Common myeloid progenitor, CD34-positive (primary cell): ENCODE measurements around the gene SLC7A7.
A peak's percentile ranks its signal among the peaks of the same experiment; 100 is the strongest.

ENCODE experiments used
- CTCF ChIA-PET: fragments of 350-600 bp; sonication (Branson Sonifier 250); formaldehyde crosslinking; loops from one replicate; lab custom pipeline; 2021; ENCODE audit warnings: antibody characterized with exemption; lab: Charles Lee
- POLR2A ChIA-PET: fragments of 350-600 bp; sonication (Branson Sonifier 250); formaldehyde crosslinking; loops from one replicate; lab custom pipeline; 2021; ENCODE audit warnings: antibody characterized with exemption; lab: Charles Lee
- DNase-seq, 3 donors: peaks; one replicate each; pipeline versions ENCODE4 v3.0.0 to v3.0.0-alpha.2; 2013
- H3K27ac ChIP-seq, 2 experiments: 1 replicate in 1 of 2; 2 replicates in 1 of 2; pipeline ENCODE4 v1.7.0; 2013; ENCODE audit warnings: inconsistent platforms in 2 of 2, low read length in 2 of 2, mild to moderate bottlenecking in 2 of 2, low read depth in 1 of 2, moderate library complexity in 1 of 2; ENCODE audit not compliant: severe bottlenecking in 2 of 2, insufficient read depth in 1 of 2, poor library complexity in 1 of 2
- H3K27me3 ChIP-seq, 5 experiments: replicated peaks in 2 of 5; 1 replicate in 3 of 5; 2 replicates in 2 of 5; pipeline versions ENCODE4 v1.6.1 to v1.7.0; 2013; ENCODE audit warnings: low read length in 4 of 5, mild to moderate bottlenecking in 2 of 5, moderate library complexity in 2 of 5, inconsistent platforms in 1 of 5; ENCODE audit not compliant: insufficient read depth in 5 of 5, control insufficient read depth in 4 of 5
- H3K36me3 ChIP-seq, 4 experiments: 1 replicate in 2 of 4; 2 replicates in 2 of 4; pipeline versions ENCODE4 v1.6.1 to v1.7.0; 2013; ENCODE audit warnings: low read length in 3 of 4, control low read depth in 1 of 4, mild to moderate bottlenecking in 1 of 4; ENCODE audit not compliant: control insufficient read depth in 4 of 4, insufficient read depth in 4 of 4
- H3K4me1 ChIP-seq, 4 experiments: 1 replicate in 3 of 4; 2 replicates in 1 of 4; pipeline versions ENCODE4 v1.6.1 to v1.7.1; 2013; ENCODE audit warnings: low read length in 3 of 4, mild to moderate bottlenecking in 3 of 4, control low read depth in 1 of 4, inconsistent platforms in 1 of 4, moderate library complexity in 1 of 4; ENCODE audit not compliant: control insufficient read depth in 4 of 4, insufficient read depth in 4 of 4; ENCODE audit errors: control extremely low read depth in 1 of 4
- H3K4me3 ChIP-seq, 7 experiments: 1 replicate in 4 of 7; 2 replicates in 3 of 7; pipeline versions ENCODE4 v1.5.1 to v1.7.0; 2013; ENCODE audit warnings: mild to moderate bottlenecking in 7 of 7, low read length in 6 of 7, moderate library complexity in 6 of 7, inconsistent platforms in 2 of 7, low read depth in 2 of 7, control low read depth in 1 of 7; ENCODE audit not compliant: insufficient read depth in 4 of 7, control insufficient read depth in 1 of 7; ENCODE audit errors: extremely low read depth in 1 of 7
- H3K9me3 ChIP-seq, 5 experiments: 1 replicate in 4 of 5; 2 replicates in 1 of 5; pipeline versions ENCODE4 v1.6.1 to v1.7.1; 2013; ENCODE audit warnings: low read length in 4 of 5, mild to moderate bottlenecking in 2 of 5, inconsistent platforms in 1 of 5, low read depth in 1 of 5, moderate library complexity in 1 of 5; ENCODE audit not compliant: control insufficient read depth in 4 of 5, insufficient read depth in 2 of 5; ENCODE audit errors: control extremely low read depth in 1 of 5
- WGBS: methylation state at CpG from one replicate; pipeline ENCODE4 v1.1.5; 2013; ENCODE audit not compliant: insufficient coverage; 5-methylcytosine and 5-hydroxymethylcytosine counted together

The SLC7A7 gene

GRCh38 chr14:22848351-22849164 is 33.3 kb upstream of the SLC7A7 start:
- peak overlapping the region in 3 of 7 experiments; percentile 35 to 55 (median 43) for H3K4me3 ChIP-seq
- peak; percentile 79 to 97 (median 95) for DNase-seq
- no peaks in the 10 kb centered on the region for H3K9me3 ChIP-seq
- H3K36me3 ChIP-seq: no peaks in the 10 kb centered on the region
- POLR2A ChIA-PET: interaction anchor here (0.5 to 2.6 kb wide), 7 partner anchors 11 to 292 kb away, joined by 3 to 16 read pairs (median 5); partner anchors contain the start of gene MMP14
- H3K27me3 ChIP-seq: peaks cover 0 to 8% (median under 1%) of the 10 kb centered on the region in 5 experiments
- WGBS: 4% methylated on average over 6 of the region's 12 CpGs
- CTCF ChIA-PET: interaction anchor here (0.8 to 23.5 kb wide), 10 partner anchors 17 to 292 kb away, joined by 3 to 707 read pairs (median 4); partner anchors contain the start of genes MMP14 and MRPL52
- no peak overlapping the region for H3K27ac ChIP-seq
- peaks cover 3 to 48% (median 38%) of the 10 kb centered on the region in 4 experiments for H3K4me1 ChIP-seq

GRCh38 chr14:22847661-22848341 is 32.6 kb upstream of the SLC7A7 start:
- peaks cover 3 to 41% (median 32%) of the 10 kb centered on the region in 4 experiments for H3K4me1 ChIP-seq
- peaks cover 0 to 11% (median 0%) of the 10 kb centered on the region in 5 experiments for H3K27me3 ChIP-seq
- peak overlapping the region in 3 of 7 experiments; percentile 26 to 55 (median 35) for H3K4me3 ChIP-seq
- no peaks in the 10 kb centered on the region for H3K9me3 ChIP-seq
- H3K27ac ChIP-seq: no peak overlapping the region
- no peak for DNase-seq
- CTCF ChIA-PET: interaction anchor here (1.1 to 23.5 kb wide), 11 partner anchors 12 to 291 kb away, joined by 3 to 707 read pairs (median 3); partner anchors contain the start of genes MMP14 and MRPL52
- WGBS: 29% methylated on average over 5 of the region's 14 CpGs
- POLR2A ChIA-PET: interaction anchor here (1.6 to 2.6 kb wide), 3 partner anchors 10 to 24 kb away, joined by 11 to 16 read pairs (median 14); partner anchors contain the start of gene MMP14
- H3K36me3 ChIP-seq: no peaks in the 10 kb centered on the region

- no peak for DNase-seq
- Histone ChIP-seq H3K4me1 (peaks cover 3 to 38% (median 29%) of the 10 kb centered on the region in 4 experiments), H3K36me3 (no peaks in the 10 kb centered on the region), H3K27me3 (peaks cover 0 to 16% (median 4%) of the 10 kb centered on the region in 5 experiments), H3K4me3 (no peak overlapping the region), H3K27ac (no peak overlapping the region), H3K9me3 (no peaks in the 10 kb centered on the region)
- CTCF ChIA-PET: interaction anchor here (1.1 to 23.5 kb wide), 3 partner anchors 13 to 65 kb away, joined by 3 to 707 read pairs (median 3); partner anchors contain the start of genes MMP14 and MRPL52
- 97% methylated on average over 9 of the region's 11 CpGs for WGBS
- POLR2A ChIA-PET: interaction anchor here (2.6 kb wide), 1 partner anchor 9 kb away, joined by 16 read pairs; the partner anchor contains the start of gene MMP14
These were observed 31.6 kb upstream of the SLC7A7 start for GRCh38 chr14:22846811-22847307.

- POLR2A ChIA-PET: no interaction called here
- peaks cover 3 to 30% (median 23%) of the 10 kb centered on the region in 4 experiments for H3K4me1 ChIP-seq
These were observed 30.8 kb upstream of the SLC7A7 start for GRCh38 chr14:22845821-22846625.

GRCh38 chr14:22845103-22845394 is 29.8 kb upstream of the SLC7A7 start:
- ChIA-PET CTCF (interaction anchor here (2.1 to 23.5 kb wide), 3 partner anchors 8 to 15 kb away, joined by 8 to 707 read pairs (median 11); partner anchors contain the start of genes MMP14 and MRPL52), POLR2A (no interaction called here)
- H3K4me3 ChIP-seq: no peak overlapping the region
- H3K27me3 ChIP-seq: peaks cover 0 to 16% (median 4%) of the 10 kb centered on the region in 5 experiments
- no peaks in the 10 kb centered on the region for H3K9me3 ChIP-seq
- no peak for DNase-seq
- H3K27ac ChIP-seq: no peak overlapping the region
- H3K4me1 ChIP-seq: peaks cover 3 to 27% (median 20%) of the 10 kb centered on the region in 4 experiments
- no peaks in the 10 kb centered on the region for H3K36me3 ChIP-seq
- WGBS: 91% methylated on average over 6 of the region's 9 CpGs

More at GRCh38 chr14:22845821-22846625, 30.8 kb upstream of the SLC7A7 start:
- Histone ChIP-seq H3K27ac (no peak overlapping the region), H3K4me3 (no peak overlapping the region), H3K9me3 (no peaks in the 10 kb centered on the region), H3K36me3 (no peaks in the 10 kb centered on the region), H3K27me3 (peaks cover 0 to 16% (median 4%) of the 10 kb centered on the region in 5 experiments)
- DNase-seq: no peak
- CTCF ChIA-PET: interaction anchor here (1.5 to 23.5 kb wide), 3 partner anchors 7 to 65 kb away, joined by 3 to 707 read pairs (median 11); partner anchors contain the start of genes MMP14 and MRPL52
- 92% methylated on average over 11 of the region's 26 CpGs for WGBS
